Mesangial cell (primary cell): ENCODE results near the gene TP53BP2. TPM values are rescaled to one million over a fixed set of nuclear protein-coding genes. Genes with fewer than 3 reads are reported as not detected.

Source experiments
- total RNA-seq: library from RNA; depleted of rRNA; stranded (reverse); fragments of >200 nt; gene quantifications from 2 replicates; pipeline ENCODE4 v1.2.3, GENCODE V29; 2015

TP53BP2 gene, protein sequence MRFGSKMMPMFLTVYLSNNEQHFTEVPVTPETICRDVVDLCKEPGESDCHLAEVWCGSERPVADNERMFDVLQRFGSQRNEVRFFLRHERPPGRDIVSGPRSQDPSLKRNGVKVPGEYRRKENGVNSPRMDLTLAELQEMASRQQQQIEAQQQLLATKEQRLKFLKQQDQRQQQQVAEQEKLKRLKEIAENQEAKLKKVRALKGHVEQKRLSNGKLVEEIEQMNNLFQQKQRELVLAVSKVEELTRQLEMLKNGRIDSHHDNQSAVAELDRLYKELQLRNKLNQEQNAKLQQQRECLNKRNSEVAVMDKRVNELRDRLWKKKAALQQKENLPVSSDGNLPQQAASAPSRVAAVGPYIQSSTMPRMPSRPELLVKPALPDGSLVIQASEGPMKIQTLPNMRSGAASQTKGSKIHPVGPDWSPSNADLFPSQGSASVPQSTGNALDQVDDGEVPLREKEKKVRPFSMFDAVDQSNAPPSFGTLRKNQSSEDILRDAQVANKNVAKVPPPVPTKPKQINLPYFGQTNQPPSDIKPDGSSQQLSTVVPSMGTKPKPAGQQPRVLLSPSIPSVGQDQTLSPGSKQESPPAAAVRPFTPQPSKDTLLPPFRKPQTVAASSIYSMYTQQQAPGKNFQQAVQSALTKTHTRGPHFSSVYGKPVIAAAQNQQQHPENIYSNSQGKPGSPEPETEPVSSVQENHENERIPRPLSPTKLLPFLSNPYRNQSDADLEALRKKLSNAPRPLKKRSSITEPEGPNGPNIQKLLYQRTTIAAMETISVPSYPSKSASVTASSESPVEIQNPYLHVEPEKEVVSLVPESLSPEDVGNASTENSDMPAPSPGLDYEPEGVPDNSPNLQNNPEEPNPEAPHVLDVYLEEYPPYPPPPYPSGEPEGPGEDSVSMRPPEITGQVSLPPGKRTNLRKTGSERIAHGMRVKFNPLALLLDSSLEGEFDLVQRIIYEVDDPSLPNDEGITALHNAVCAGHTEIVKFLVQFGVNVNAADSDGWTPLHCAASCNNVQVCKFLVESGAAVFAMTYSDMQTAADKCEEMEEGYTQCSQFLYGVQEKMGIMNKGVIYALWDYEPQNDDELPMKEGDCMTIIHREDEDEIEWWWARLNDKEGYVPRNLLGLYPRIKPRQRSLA
- 35.8 and 46.4 TPM in 2 replicates for total RNA-seq

DNA sequence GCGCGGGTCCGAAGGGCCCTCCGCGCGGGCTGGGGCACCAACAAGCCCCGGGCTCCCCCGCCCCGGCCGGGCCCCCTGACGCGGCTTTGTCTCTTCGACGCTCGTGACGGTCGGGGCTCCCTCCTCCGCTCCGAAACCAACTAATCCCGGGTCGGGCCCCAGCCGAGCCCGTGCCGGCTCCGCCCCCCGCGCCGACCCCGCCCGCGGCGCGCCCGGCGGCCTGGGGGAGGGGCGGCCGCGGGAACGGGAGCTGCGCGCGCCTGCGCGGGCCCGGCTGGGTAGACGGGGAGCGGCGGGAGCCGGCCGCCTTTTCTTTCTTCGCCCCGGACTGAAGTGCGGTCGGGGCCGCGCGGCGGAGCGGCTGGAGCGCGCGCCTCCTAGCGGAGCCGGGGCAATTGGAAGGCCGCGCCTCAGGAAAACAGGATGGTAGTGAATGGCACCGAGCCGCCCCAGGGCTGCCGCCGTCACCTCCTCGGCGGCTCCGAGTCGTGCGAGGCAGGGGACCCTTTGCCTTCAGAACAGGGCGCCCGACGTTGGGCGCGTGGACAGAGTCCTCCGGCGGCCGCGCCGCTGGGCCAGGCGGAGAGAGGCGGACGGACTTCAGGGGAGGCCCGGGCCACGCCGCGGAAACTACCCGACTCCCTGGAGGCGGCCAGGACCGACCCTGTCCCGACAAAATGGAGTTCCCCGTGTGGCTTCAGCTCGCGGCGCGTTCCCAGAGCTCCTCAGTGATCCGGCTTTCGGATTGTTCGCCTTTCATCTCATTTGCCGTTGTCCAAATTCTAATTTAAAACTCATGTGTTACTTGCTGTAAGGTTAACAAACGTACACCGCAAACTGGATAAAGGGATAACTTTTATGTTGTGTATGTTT is at the start of gene TP53BP2:
TP53BP2 (minus strand) TSS at position 138 of the 873 bp plus-strand sequence. CDS start 267 bp downstream, outside the sequence.

Other genes starting within 250 kb of the TP53BP2 start
- under 0.01 TPM in 1 of 2 replicates, not detected in the other for gene CAPN8, start 180.2 kb downstream of the TP53BP2 start, total RNA-seq
- gene CAPN2, start 133.4 kb downstream of the TP53BP2 start, total RNA-seq = 298 and 366 TPM in 2 replicates